ENCODE measurements around the gene GBA2.

Gene GBA2

GRCh38 chr9:35687972-35688557, 61.0 kb downstream of the GBA2 start:
- TF ChIP-seq PPARA (CRISPR knock-in tag; IDR thresholded peaks at IDR 0.05; ENCODE audit: borderline replicate concordance) (no peak), ZFP3 (CRISPR knock-in tag; IDR thresholded peaks at IDR 0.05) (no peak), OSR1 (CRISPR knock-in tag; IDR thresholded peaks at IDR 0.05) (no peak), ZC3H10 (CRISPR knock-in tag; IDR thresholded peaks at IDR 0.05) (no peak), ESRRG (CRISPR knock-in tag; IDR thresholded peaks at IDR 0.05) (no peak), TCF4 (CRISPR knock-in tag; IDR thresholded peaks at IDR 0.05; ENCODE audit: borderline replicate concordance) (no peak), ISL1 (CRISPR knock-in tag; IDR thresholded peaks at IDR 0.05) (no peak), TSHZ2 (CRISPR knock-in tag; IDR thresholded peaks at IDR 0.05) (no peak), RARB (CRISPR knock-in tag; IDR thresholded peaks at IDR 0.05) (no peak), CSDC2 (CRISPR knock-in tag; IDR thresholded peaks at IDR 0.05) (no peak), POU6F1 (CRISPR knock-in tag; IDR thresholded peaks at IDR 0.05; ENCODE audit: borderline replicate concordance, low read depth) (no peak), TOX (CRISPR knock-in tag; IDR thresholded peaks at IDR 0.05; ENCODE audit: borderline replicate concordance) (no peak), PATZ1 (CRISPR knock-in tag; IDR thresholded peaks at IDR 0.05; ENCODE audit: borderline replicate concordance) (no peak), ZNF8 (CRISPR knock-in tag; IDR thresholded peaks at IDR 0.05) (no peak), ZNF70 (CRISPR knock-in tag; IDR thresholded peaks at IDR 0.05) (no peak), CSRNP3 (CRISPR knock-in tag; IDR thresholded peaks at IDR 0.05) (no peak), GLIS3 (CRISPR knock-in tag; IDR thresholded peaks at IDR 0.05) (no peak), ZFP30 (CRISPR knock-in tag; IDR thresholded peaks at IDR 0.05) (no peak), CREB5 (CRISPR knock-in tag; IDR thresholded peaks at IDR 0.05; ENCODE audit: low read depth) (no peak)
- no peak for ATAC-seq

GRCh38 chr9:35687306-35687705, 61.7 kb downstream of the GBA2 start:
- no peak for ATAC-seq
- no peak for TF ChIP-seq ZNF565 (CRISPR knock-in tag; conservative IDR thresholded peaks at IDR 0.05; ENCODE audit: low read depth)
- no peak for TF ChIP-seq GLIS3 (CRISPR knock-in tag; IDR thresholded peaks at IDR 0.05)
- no peak for TF ChIP-seq ZFP3 (CRISPR knock-in tag; IDR thresholded peaks at IDR 0.05)
- no peak for TF ChIP-seq BACH2 (CRISPR knock-in tag; IDR thresholded peaks at IDR 0.05; ENCODE audit: borderline replicate concordance)
- no peak for TF ChIP-seq PPARA (CRISPR knock-in tag; IDR thresholded peaks at IDR 0.05; ENCODE audit: borderline replicate concordance)
- TF ChIP-seq CREB5 (CRISPR knock-in tag; IDR thresholded peaks at IDR 0.05; ENCODE audit: low read depth) = no peak
- TF ChIP-seq ESRRG (CRISPR knock-in tag; IDR thresholded peaks at IDR 0.05) = no peak
- TF ChIP-seq TCF4 (CRISPR knock-in tag; IDR thresholded peaks at IDR 0.05; ENCODE audit: borderline replicate concordance) = no peak
